Activated CD4-positive, alpha-beta T cell treated with anti-CD3 and anti-CD28 coated beads, Interleukin-2, amount 10 ng/mL, durations not matched to agents 7 days and 5 days (primary cell): ENCODE measurements around the gene LRRC8C. TPM values are rescaled to one million over a fixed set of nuclear protein-coding genes. Genes with fewer than 3 reads are reported as not detected.
"Not testable (repeated sequence)": the region's sequence is repeated elsewhere in the genome, so short reads cannot be mapped to it uniquely, and the experiment has no call there.

Experiments used
- CTCF ChIA-PET: fragments of 350-600 bp; sonication (Branson Sonifier 250); formaldehyde crosslinking; loops from one replicate; lab custom pipeline; 2021; ENCODE audit warnings: antibody characterized with exemption; lab: Charles Lee
- POLR2A ChIA-PET: fragments of 350-600 bp; sonication (Branson Sonifier 250); formaldehyde crosslinking; loops from one replicate; lab custom pipeline; 2021; ENCODE audit warnings: antibody characterized with exemption; lab: Charles Lee
- DNase-seq: peaks from one replicate; pipeline ENCODE4 v3.0.0-alpha.2; 2020
- H3K27ac Mint-ChIP-seq: one replicate; pipeline ENCODE4 v1.8.0; 2021; ENCODE audit warnings: mild to moderate bottlenecking, moderate library complexity, mixed read lengths
- H3K27me3 Mint-ChIP-seq: one replicate; pipeline ENCODE4 v1.8.0; 2021; ENCODE audit warnings: mixed read lengths
- H3K36me3 Mint-ChIP-seq: one replicate; pipeline ENCODE4 v1.8.0; 2021; ENCODE audit warnings: low read depth, mixed read lengths
- H3K4me1 Mint-ChIP-seq: one replicate; pipeline ENCODE4 v1.8.0; 2021; ENCODE audit warnings: mixed read lengths
- H3K4me3 Mint-ChIP-seq: one replicate; pipeline ENCODE4 v1.8.0; 2021; ENCODE audit warnings: mild to moderate bottlenecking, moderate library complexity, mixed read lengths
- H3K9me3 Mint-ChIP-seq: one replicate; pipeline ENCODE4 v1.8.0; 2021; ENCODE audit warnings: mixed read lengths
- total RNA-seq, 2 experiments: library from RNA; stranded (reverse); gene quantifications; one replicate each; pipeline ENCODE4 v1.2.3, GENCODE V29; 2021

LRRC8C gene
- total RNA-seq: 10 to 100 TPM; 45.0 to 55.2 TPM

DNA sequence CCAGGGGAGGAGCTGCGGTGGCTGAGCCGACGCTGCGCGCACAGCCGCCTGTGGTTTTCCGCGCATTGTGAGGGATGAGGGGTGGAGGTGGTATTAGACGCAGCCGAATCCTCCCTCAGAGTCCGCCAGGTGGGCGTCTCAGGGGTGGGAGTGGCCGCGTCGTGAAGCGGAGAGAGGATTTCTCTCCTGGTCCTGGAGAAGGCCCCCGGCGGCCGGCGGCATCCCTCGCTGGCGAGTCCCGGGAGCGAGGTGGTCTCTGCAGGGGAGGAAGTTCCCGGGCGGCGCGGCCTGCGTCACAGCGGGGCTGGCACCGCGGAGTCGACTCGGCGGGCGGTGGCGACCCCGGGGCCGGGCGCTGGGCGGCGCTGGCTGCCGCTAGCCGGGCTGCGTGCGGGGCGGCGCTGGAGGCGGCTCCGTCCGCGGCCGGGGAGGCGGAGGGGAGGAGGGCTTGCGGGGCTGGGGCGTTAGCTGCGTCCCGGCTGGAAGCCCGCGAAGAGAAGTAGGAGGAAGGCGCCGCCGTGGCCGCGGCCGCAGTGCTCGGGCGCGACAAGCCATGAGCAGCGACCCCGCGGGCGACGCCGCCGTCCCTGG, at the start of gene LRRC8C:
Gene LRRC8C (plus strand): TSS at position 464 of the 591 bp plus-strand sequence. CDS start 53,354 bp downstream, outside the sequence.
- Mint-ChIP-seq H3K9me3 (no peaks in the 10 kb centered on the region), H3K4me1 (peaks cover 72% of the 10 kb centered on the region), H3K27me3 (no peaks in the 10 kb centered on the region), H3K27ac (peak within 1 kb of the TSS; percentile 97), H3K4me3 (peak within 1 kb of the TSS; percentile 98), H3K36me3 (peaks cover 51% of the 10 kb centered on the region)
- POLR2A ChIA-PET: interaction anchor here (0.6 to 1.1 kb wide), 4 partner anchors 9 to 130 kb away, joined by 4 to 8 read pairs (median 6); no protein-coding TSS in a partner anchor
- DNase-seq: peak; percentile 84
- CTCF ChIA-PET: interaction anchor here (0.6 to 7.8 kb wide), 19 partner anchors 8 to 148 kb away, joined by 3 to 57 read pairs (median 4); no protein-coding TSS in a partner anchor

- Mint-ChIP-seq H3K4me1 (peaks cover 44% of the 10 kb centered on the region), H3K27ac (no peak overlapping the region)
- POLR2A ChIA-PET: no interaction called here
Observed at GRCh38 chr1:89584211-89584610, 48.7 kb upstream of the LRRC8C start.

DNA sequence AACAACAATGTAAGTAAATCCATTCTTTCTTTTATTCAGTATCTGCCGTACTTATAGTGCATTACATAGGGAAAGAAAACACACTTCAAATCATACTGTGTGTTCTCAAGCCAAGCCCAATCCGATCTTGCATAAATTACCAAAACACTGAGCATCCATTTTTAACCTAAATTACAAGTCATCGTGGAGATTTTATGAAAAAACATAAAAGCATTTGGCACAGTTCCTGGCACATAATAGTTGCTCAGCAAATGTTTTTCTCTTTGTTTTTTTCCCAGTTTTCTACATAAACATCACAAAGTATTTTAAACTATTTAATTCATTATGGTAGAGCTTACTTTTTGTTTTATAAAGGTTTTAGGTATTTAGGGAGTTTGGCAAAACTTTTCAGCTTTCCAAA, 48.1 kb upstream of the LRRC8C start:
- Mint-ChIP-seq H3K36me3 (peaks cover 85% of the 10 kb centered on the region), H3K4me3 (no peak overlapping the region), H3K4me1 (peaks cover 49% of the 10 kb centered on the region), H3K27ac (no peak overlapping the region), H3K9me3 (no peaks in the 10 kb centered on the region), H3K27me3 (no peaks in the 10 kb centered on the region)
- ChIA-PET POLR2A (no interaction called here), CTCF (interaction anchor here (0.9 to 2.1 kb wide), 5 partner anchors 13 to 21 kb away, joined by 3 to 8 read pairs (median 3); no protein-coding TSS in a partner anchor)
- DNase-seq: no peak

More at GRCh38 chr1:89584211-89584610, 48.7 kb upstream of the LRRC8C start:
- CTCF ChIA-PET: interaction anchor here (1.0 to 1.8 kb wide), 4 partner anchors 10 to 20 kb away, joined by 3 read pairs; no protein-coding TSS in a partner anchor
- no peak for DNase-seq
- no peaks in the 10 kb centered on the region for H3K9me3 Mint-ChIP-seq
- H3K4me3 Mint-ChIP-seq: no peak overlapping the region
- H3K36me3 Mint-ChIP-seq: peaks cover 85% of the 10 kb centered on the region
- H3K27me3 Mint-ChIP-seq: no peaks in the 10 kb centered on the region

DNA sequence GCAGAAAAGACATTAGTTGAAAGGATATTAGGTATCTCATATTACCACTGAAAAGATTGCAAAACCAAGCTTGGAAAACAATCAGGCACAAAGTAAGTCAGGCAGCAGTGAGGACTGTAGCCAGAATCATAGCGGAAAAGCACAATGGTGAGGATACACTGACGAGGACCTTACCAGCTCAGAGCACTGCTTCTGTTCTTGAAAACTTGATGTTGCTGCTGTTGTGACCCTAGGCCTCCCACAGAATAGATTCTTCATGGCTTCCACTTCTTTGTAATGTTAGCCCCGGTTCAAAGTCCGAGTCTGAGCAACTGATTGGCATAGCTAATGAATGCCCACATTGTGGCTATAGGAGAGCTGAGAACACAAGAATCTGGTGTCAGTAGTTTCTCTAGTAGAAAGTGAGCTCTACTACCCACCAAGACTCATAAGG, 45.2 kb upstream of the LRRC8C start:
- H3K27me3 Mint-ChIP-seq: no peaks in the 10 kb centered on the region
- no peak overlapping the region for H3K27ac Mint-ChIP-seq
- ChIA-PET POLR2A (no interaction called here), CTCF (interaction anchor here (0.6 to 1.6 kb wide), 5 partner anchors 9 to 390 kb away, joined by 3 to 6 read pairs (median 3); no protein-coding TSS in a partner anchor)
- DNase-seq: no peak
- peaks cover 55% of the 10 kb centered on the region for H3K4me1 Mint-ChIP-seq
- no peaks in the 10 kb centered on the region for H3K9me3 Mint-ChIP-seq
- H3K36me3 Mint-ChIP-seq: peaks cover 76% of the 10 kb centered on the region
- H3K4me3 Mint-ChIP-seq: no peak overlapping the region

GRCh38 chr1:89588480-89588879, 44.4 kb upstream of the LRRC8C start:
- no peak overlapping the region for H3K27ac Mint-ChIP-seq
- ChIA-PET POLR2A (no interaction called here), CTCF (interaction anchor here (1.0 to 1.6 kb wide), 3 partner anchors 9 to 37 kb away, joined by 3 read pairs; no protein-coding TSS in a partner anchor)
- DNase-seq: no peak
- H3K4me3 Mint-ChIP-seq: no peak overlapping the region
- no peaks in the 10 kb centered on the region for H3K9me3 Mint-ChIP-seq
- peaks cover 62% of the 10 kb centered on the region for H3K4me1 Mint-ChIP-seq
- H3K36me3 Mint-ChIP-seq: peaks cover 76% of the 10 kb centered on the region
- H3K27me3 Mint-ChIP-seq: no peaks in the 10 kb centered on the region

GRCh38 chr1:89589515-89589914, 43.4 kb upstream of the LRRC8C start:
- ChIA-PET POLR2A (no interaction called here), CTCF (interaction anchor here (0.6 to 0.9 kb wide), 3 partner anchors 13 to 115 kb away, joined by 3 to 5 read pairs (median 3); no protein-coding TSS in a partner anchor)
- DNase-seq: no peak
- no peak overlapping the region for H3K4me3 Mint-ChIP-seq
- H3K4me1 Mint-ChIP-seq: peaks cover 66% of the 10 kb centered on the region
- peaks cover 70% of the 10 kb centered on the region for H3K36me3 Mint-ChIP-seq
- H3K27ac Mint-ChIP-seq: no peak overlapping the region
- H3K9me3 Mint-ChIP-seq: no peaks in the 10 kb centered on the region
- no peaks in the 10 kb centered on the region for H3K27me3 Mint-ChIP-seq

- ChIA-PET CTCF (interaction anchor here (1.2 kb wide), 1 partner anchor 13 kb away, joined by 3 read pairs; no protein-coding TSS in a partner anchor), POLR2A (no interaction called here)
- H3K4me1 Mint-ChIP-seq: peaks cover 70% of the 10 kb centered on the region
- peaks cover 63% of the 10 kb centered on the region for H3K36me3 Mint-ChIP-seq
- H3K27ac Mint-ChIP-seq: no peak overlapping the region
- H3K9me3 Mint-ChIP-seq: no peaks in the 10 kb centered on the region
- H3K4me3 Mint-ChIP-seq: no peak overlapping the region
- no peak for DNase-seq
- no peaks in the 10 kb centered on the region for H3K27me3 Mint-ChIP-seq
Observed at GRCh38 chr1:89590341-89591080, 42.4 kb upstream of the LRRC8C start.

DNA sequence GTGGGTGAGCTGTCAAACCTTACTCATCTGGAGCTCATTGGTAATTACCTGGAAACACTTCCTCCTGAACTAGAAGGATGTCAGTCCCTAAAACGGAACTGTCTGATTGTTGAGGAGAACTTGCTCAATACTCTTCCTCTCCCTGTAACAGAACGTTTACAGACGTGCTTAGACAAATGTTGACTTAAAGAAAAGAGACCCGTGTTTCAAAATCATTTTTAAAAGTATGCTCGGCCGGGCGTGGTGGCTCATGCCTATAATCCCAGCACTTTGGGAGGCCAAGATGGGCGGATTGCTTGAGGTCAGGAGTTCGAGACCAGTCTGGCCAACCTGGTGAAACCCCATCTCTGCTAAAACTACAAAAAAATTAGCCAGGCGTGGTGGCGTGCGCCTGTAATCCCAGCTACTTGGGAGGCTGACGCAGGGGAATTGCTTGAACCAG, 40.0 kb upstream of the LRRC8C start:
- Mint-ChIP-seq H3K36me3 (peaks cover 48% of the 10 kb centered on the region), H3K4me1 (peaks cover 80% of the 10 kb centered on the region)
- CTCF ChIA-PET: interaction anchor here (0.6 to 3.0 kb wide), 2 partner anchors 11 to 371 kb away, joined by 4 to 6 read pairs; no protein-coding TSS in a partner anchor
- POLR2A ChIA-PET, H3K4me3 Mint-ChIP-seq, DNase-seq, H3K9me3 Mint-ChIP-seq, H3K27me3 Mint-ChIP-seq, H3K27ac Mint-ChIP-seq: not testable (repeated sequence)

DNA sequence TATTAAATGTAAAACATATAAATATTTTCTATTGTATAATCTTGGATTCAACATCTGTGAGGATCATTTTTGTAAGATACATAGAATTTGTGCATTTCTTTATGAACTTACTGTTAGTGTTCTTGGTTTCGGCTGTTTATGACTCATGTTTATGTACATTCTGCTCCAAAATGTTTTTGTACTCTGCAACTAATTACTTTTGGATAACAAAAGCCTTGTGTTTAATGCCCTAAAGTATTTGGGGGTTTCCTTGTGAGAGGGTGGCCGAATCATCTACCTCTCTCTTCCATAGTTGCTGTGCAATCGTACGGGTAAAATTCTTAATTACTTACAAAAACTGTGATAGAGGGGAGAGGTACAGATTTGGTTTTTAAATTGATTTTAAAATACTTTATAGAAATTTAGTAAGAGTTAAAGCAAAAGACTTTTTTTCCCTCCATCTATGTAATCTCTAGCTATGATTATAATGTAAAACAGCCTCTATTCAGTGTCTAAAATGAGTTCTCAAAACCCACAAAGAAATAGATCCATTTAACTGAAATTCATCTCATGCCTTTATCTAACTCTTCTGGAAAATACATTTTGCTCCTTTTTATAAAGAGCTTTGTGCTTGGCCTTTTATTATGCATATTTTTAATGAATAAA, 38.7 kb upstream of the LRRC8C start:
- no peaks in the 10 kb centered on the region for H3K27me3 Mint-ChIP-seq
- CTCF ChIA-PET: interaction anchor here (1.3 to 3.0 kb wide), 2 partner anchors 9 to 11 kb away, joined by 4 to 6 read pairs; no protein-coding TSS in a partner anchor
- POLR2A ChIA-PET: no interaction called here
- H3K27ac Mint-ChIP-seq: no peak overlapping the region
- peaks cover 82% of the 10 kb centered on the region for H3K4me1 Mint-ChIP-seq
- H3K4me3 Mint-ChIP-seq: no peak overlapping the region
- H3K36me3 Mint-ChIP-seq: peaks cover 43% of the 10 kb centered on the region
- DNase-seq: no peak
- no peaks in the 10 kb centered on the region for H3K9me3 Mint-ChIP-seq

DNA sequence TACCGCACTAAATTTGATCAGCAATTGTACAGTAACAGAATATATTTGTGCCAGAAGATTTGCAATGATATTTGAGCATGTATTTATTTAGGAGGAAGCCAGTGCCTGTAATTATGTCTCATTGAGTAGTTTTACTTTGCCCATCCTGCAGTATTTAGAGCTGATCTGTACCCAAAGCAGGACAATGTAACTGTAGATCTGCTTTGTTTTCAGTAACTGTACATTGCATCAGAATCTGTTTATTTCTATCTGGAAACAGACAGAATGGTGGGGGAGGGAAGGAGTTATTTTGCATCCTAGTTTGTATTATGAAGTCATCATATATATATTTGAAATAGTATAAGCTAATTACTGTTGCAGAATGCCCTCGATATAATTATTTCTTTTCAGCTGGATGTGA, 36.2 kb upstream of the LRRC8C start:
- Mint-ChIP-seq H3K27ac (no peak overlapping the region), H3K27me3 (no peaks in the 10 kb centered on the region), H3K36me3 (peaks cover 38% of the 10 kb centered on the region), H3K4me3 (no peak overlapping the region), H3K4me1 (peaks cover 86% of the 10 kb centered on the region), H3K9me3 (peaks cover 2% of the 10 kb centered on the region)
- CTCF ChIA-PET: interaction anchor here (0.7 to 1.2 kb wide), 4 partner anchors 11 to 167 kb away, joined by 3 read pairs; no protein-coding TSS in a partner anchor
- POLR2A ChIA-PET: no interaction called here
- DNase-seq: no peak

DNA sequence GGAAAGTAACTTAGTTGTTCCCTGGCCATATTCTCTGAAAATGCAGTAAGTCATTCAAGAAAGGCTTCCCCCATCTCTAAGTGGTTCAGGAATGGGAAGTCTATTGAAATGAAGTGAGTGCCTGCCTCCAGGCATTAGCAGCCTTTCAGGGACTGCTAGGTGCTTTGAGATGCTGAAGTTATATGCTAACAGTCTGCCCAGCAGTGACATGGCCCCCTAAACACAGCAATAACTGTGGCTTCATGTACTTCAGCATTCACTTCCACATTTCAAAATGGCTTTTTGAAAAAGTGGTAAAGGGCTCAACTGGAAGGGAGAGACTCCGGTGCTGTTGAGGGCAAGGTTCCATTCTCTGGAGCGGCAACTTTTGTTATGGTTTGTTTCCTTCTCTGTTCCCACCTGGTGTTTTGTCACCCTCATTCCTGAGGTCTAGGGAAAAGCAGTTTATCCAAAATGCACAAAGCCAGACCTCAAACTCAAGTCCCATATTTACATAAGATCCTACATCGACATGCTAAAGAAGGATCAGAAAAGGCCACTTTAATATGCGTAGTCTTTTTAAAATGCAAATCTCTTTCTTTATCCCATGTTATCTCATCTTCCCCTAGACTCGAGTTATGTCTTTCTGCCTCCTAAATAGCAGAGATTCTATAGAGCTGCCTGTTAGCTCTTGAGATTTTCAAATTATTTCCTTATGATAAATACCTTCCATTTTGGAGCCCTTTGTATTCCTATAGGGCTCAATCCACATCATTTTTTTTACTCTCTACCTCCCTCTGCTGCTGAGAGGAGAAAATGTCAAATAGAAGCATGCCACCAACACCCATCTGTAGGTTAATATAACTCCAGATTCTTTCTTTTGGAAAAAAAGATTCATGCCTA, 34.2 kb upstream of the LRRC8C start:
- peaks cover 34% of the 10 kb centered on the region for H3K36me3 Mint-ChIP-seq
- ChIA-PET CTCF (interaction anchor here (0.8 to 1.8 kb wide), 5 partner anchors 10 to 34 kb away, joined by 3 to 7 read pairs (median 3); partner anchors contain the start of gene LRRC8C), POLR2A (no interaction called here)
- no peaks in the 10 kb centered on the region for H3K27me3 Mint-ChIP-seq
- peaks cover 86% of the 10 kb centered on the region for H3K4me1 Mint-ChIP-seq
- peaks cover 4% of the 10 kb centered on the region for H3K9me3 Mint-ChIP-seq
- H3K27ac Mint-ChIP-seq: peak overlapping the region; percentile 67
- peak; percentile 29 for DNase-seq
- no peak overlapping the region for H3K4me3 Mint-ChIP-seq
